Ovary (tissue), 3 donors: Measurements from ENCODE around the gene DTNBP1.

ENCODE experiments used
- CTCF ChIP-seq, 3 donors: fragments of 450-650 bp in 2 of 3; fragments of 200-600 bp in 1 of 3; IDR thresholded peaks; one replicate each; pipeline versions ENCODE4 v1.5.1 to v1.8.0; 2016 to 2022; ENCODE audit warnings: antibody characterized with exemption in 3 of 3, mild to moderate bottlenecking in 1 of 3
- POLR2A ChIP-seq: fragments of 450-650 bp; IDR thresholded peaks from one replicate; pipeline ENCODE4 v1.6.1; 2017; ENCODE audit warnings: antibody characterized with exemption, mild to moderate bottlenecking, moderate library complexity
- donor health status: DM: no; HTN: no; CAD: no.

GRCh38 chr6:15508931-15509330 is 153.9 kb downstream of the DTNBP1 start:
- no peak for TF ChIP-seq CTCF (IDR thresholded peaks at IDR 0.05)
- no peak for TF ChIP-seq POLR2A
